SK-N-SH (cell line): ENCODE data around the gene STT3A. TPM values are rescaled to one million over a fixed set of nuclear protein-coding genes. Genes with fewer than 3 reads are reported as not detected.

Experiments
- CTCF ChIA-PET: fragments of 300-600, 350-600 bp; formaldehyde crosslinking; extraction: SDS; loops from one replicate; lab custom pipeline; 2021; lab: Yijun Ruan, JAX
- POLR2A ChIA-PET: fragments of 350-600 bp; sonication (Branson Sonifier 250); formaldehyde crosslinking; extraction: SDS; loops from one replicate; lab custom pipeline; 2020; ENCODE audit warnings: antibody characterized with exemption, inconsistent platforms; lab: Yijun Ruan, JAX
- DNase-seq: peaks from one replicate; pipeline ENCODE4 v3.0.0; 2012
- H2AFZ ChIP-seq: fragments of 200-600 bp; sonication (generic); 2 replicates; pipeline ENCODE4 v1.8.1; 2016; ENCODE audit warnings: antibody characterized with exemption, mild to moderate bottlenecking, low read depth
- H3F3A ChIP-seq: fragments of 200-600 bp; sonication (generic); replicated peaks from 2 replicates; pipeline ENCODE3; 2016; ENCODE audit warnings: antibody characterized with exemption, mild to moderate bottlenecking; ENCODE audit not compliant: insufficient read depth
- H3K27ac ChIP-seq, 2 experiments: fragments of 200-500 bp in 1 of 2; fragments of 200-600 bp in 1 of 2; sonication (Bioruptor generic) in 1 of 2; sonication (generic), shearing (Covaris generic) in 1 of 2; 2 replicates each; pipeline versions ENCODE4 v1.5.1 to v1.6.1; 2014 to 2016; ENCODE audit warnings: low read depth in 2 of 2, inconsistent platforms in 1 of 2, low read length in 1 of 2, mild to moderate bottlenecking in 1 of 2, mixed read lengths in 1 of 2
- H3K27me3 ChIP-seq: fragments of 200-600 bp; sonication (generic), shearing (Covaris generic); 2 replicates; pipeline ENCODE4 v1.6.1; 2016; ENCODE audit warnings: mixed run types; ENCODE audit not compliant: insufficient read depth
- H3K36me3 ChIP-seq, 2 experiments: fragments of 200-500 bp in 1 of 2; fragments of 200-600 bp in 1 of 2; sonication (Bioruptor generic) in 1 of 2; sonication (generic) in 1 of 2; replicated peaks in 1 of 2; 2 replicates each; pipeline versions ENCODE3 to v1.5.1; 2014 to 2016; ENCODE audit warnings: low read length in 1 of 2, mild to moderate bottlenecking in 1 of 2; ENCODE audit not compliant: insufficient read depth in 2 of 2, control insufficient read depth in 1 of 2
- H3K4me1 ChIP-seq, 2 experiments: fragments of 200-500 bp in 1 of 2; fragments of 200-600 bp in 1 of 2; sonication (Bioruptor generic) in 1 of 2; sonication (generic), shearing (Covaris generic) in 1 of 2; 2 replicates each; pipeline versions ENCODE4 v1.5.1 to v1.6.1; 2014 to 2016; ENCODE audit warnings: low read depth in 1 of 2, low read length in 1 of 2, mixed run types in 1 of 2; ENCODE audit not compliant: insufficient read depth in 2 of 2, control insufficient read depth in 1 of 2
- H3K4me2 ChIP-seq: fragments of 200-600 bp; sonication (generic), shearing (Covaris generic); 2 replicates; pipeline ENCODE4 v1.6.1; 2017; ENCODE audit warnings: mixed run types
- H3K4me3 ChIP-seq, 2 experiments: fragments of 200-500 bp in 1 of 2; fragments of 200-600 bp in 1 of 2; sonication (Bioruptor generic) in 1 of 2; sonication (generic), shearing (Covaris generic) in 1 of 2; 2 replicates each; pipeline versions ENCODE4 v1.5.1 to v1.8.1; 2014 to 2016; ENCODE audit warnings: low read depth in 2 of 2, inconsistent platforms in 1 of 2, low read length in 1 of 2, mild to moderate bottlenecking in 1 of 2, mixed read lengths in 1 of 2, moderate library complexity in 1 of 2
- H3K79me2 ChIP-seq: fragments of 200-600 bp; sonication (generic); 2 replicates; pipeline ENCODE4 v1.8.1; 2017; ENCODE audit warnings: mild to moderate bottlenecking; ENCODE audit not compliant: insufficient read depth
- H3K9ac ChIP-seq: fragments of 200-600 bp; sonication (generic); 2 replicates; pipeline ENCODE4 v1.6.1; 2017; ENCODE audit warnings: mixed run types
- H3K9me2 ChIP-seq: fragments of 200-600 bp; sonication (generic); 2 replicates; pipeline ENCODE4 v1.6.1; 2017; ENCODE audit warnings: mixed run types
- H3K9me3 ChIP-seq: fragments of 200-600 bp; sonication (generic); 2 replicates; pipeline ENCODE4 v1.6.1; 2017; ENCODE audit warnings: mixed run types, mild to moderate bottlenecking, moderate library complexity
- H4K20me1 ChIP-seq: fragments of 200-600 bp; sonication (generic); 2 replicates; pipeline ENCODE4 v1.6.1; 2017; ENCODE audit warnings: mild to moderate bottlenecking, mixed run types; ENCODE audit not compliant: insufficient read depth
- CHD2 ChIP-seq: fragments of 150-350 bp; IDR thresholded peaks from 2 replicates; pipeline ENCODE4 v1.6.1; 2018; ENCODE audit warnings: low read length; ENCODE audit not compliant: partially characterized antibody
- CTCF ChIP-seq: fragments of 200-600 bp; sonication (generic); IDR thresholded peaks from 2 replicates; pipeline ENCODE4 v1.6.1; 2017; ENCODE audit warnings: antibody characterized with exemption, mild to moderate bottlenecking, moderate library complexity
- ELF1 ChIP-seq: IDR thresholded peaks from 2 replicates; pipeline ENCODE4 v1.4.0; 2012
- EP300 ChIP-seq, 2 experiments: IDR thresholded peaks; 2 replicates each; pipeline versions ENCODE4 v1.4.0 to v1.6.1; 2012; ENCODE audit warnings: borderline replicate concordance in 1 of 2, low read depth in 1 of 2, low read length in 1 of 2
- EZH2phosphoT487 ChIP-seq: fragments of 200-600 bp; sonication (generic); IDR thresholded peaks from 2 replicates; pipeline ENCODE4 v1.6.1; 2017; ENCODE audit warnings: low read depth, mixed run types, mild to moderate bottlenecking, antibody characterized with exemption, moderate library complexity, borderline replicate concordance
- FOSL2 ChIP-seq: IDR thresholded peaks from 2 replicates; pipeline ENCODE4 v1.4.0; 2012; ENCODE audit warnings: low read depth, mild to moderate bottlenecking, moderate library complexity, borderline replicate concordance
- FOXM1 ChIP-seq: IDR thresholded peaks from 2 replicates; pipeline ENCODE4 v1.4.0; 2012; ENCODE audit warnings: low read depth, mild to moderate bottlenecking
- GATA2 ChIP-seq: sonication (generic); formaldehyde crosslinking; IDR thresholded peaks from 2 replicates; pipeline ENCODE4 v1.5.0; 2020; ENCODE audit warnings: mild to moderate bottlenecking, missing genetic modification reagents
- MAX ChIP-seq: IDR thresholded peaks from 2 replicates; pipeline ENCODE4 v1.4.0; 2012; ENCODE audit warnings: low read depth
- MEF2A ChIP-seq: IDR thresholded peaks from 2 replicates; pipeline ENCODE4 v1.4.0; 2012; ENCODE audit warnings: low read depth, borderline replicate concordance
- NRF1 ChIP-seq: IDR thresholded peaks from 2 replicates; pipeline ENCODE4 v1.6.1; 2012; ENCODE audit warnings: low read depth, mild to moderate bottlenecking, low read length
- PBX3 ChIP-seq: IDR thresholded peaks from 2 replicates; pipeline ENCODE4; 2012
- RCOR1 ChIP-seq: fragments of 150-350 bp; IDR thresholded peaks from 2 replicates; pipeline ENCODE4 v1.6.1; 2017; ENCODE audit warnings: antibody characterized with exemption, low read length
- RXRA ChIP-seq: IDR thresholded peaks from 2 replicates; pipeline ENCODE4 v1.4.0; 2012; ENCODE audit warnings: low read depth, mild to moderate bottlenecking, borderline replicate concordance
- SMC3 ChIP-seq: IDR thresholded peaks from 2 replicates; pipeline ENCODE4 v1.6.1; 2012; ENCODE audit warnings: low read depth, low read length, improper control_type of control experiment
- YY1 ChIP-seq: IDR thresholded peaks from 2 replicates; pipeline ENCODE4 v1.4.0; 2012; ENCODE audit warnings: low read depth, mild to moderate bottlenecking
- WGBS: methylation state at CpG from one replicate; pipeline ENCODE4 v1.1.6; 2017; ENCODE audit warnings: low lambda C conversion rate; 5-methylcytosine and 5-hydroxymethylcytosine counted together
- polyA plus RNA-seq, 3 experiments: library from polyadenylated mRNA; depleted of rRNA; stranded (reverse); fragments of >200 nt; gene quantifications; 2 replicates each; pipeline ENCODE4 v1.2.3, GENCODE V29; 2012
- TF ChIP-seq, protein P1 (sequence below): IDR thresholded peaks from 2 replicates; pipeline ENCODE4 v1.4.0; 2012; ENCODE audit warnings: low read depth, borderline replicate concordance
- TF ChIP-seq, protein P2 (sequence below): fragments of 150-350 bp; IDR thresholded peaks from 2 replicates; pipeline ENCODE4 v1.6.1; 2016; ENCODE audit warnings: mild to moderate bottlenecking, low read depth, low read length
- TF ChIP-seq, protein P3 (sequence below): IDR thresholded peaks from 2 replicates; pipeline ENCODE4 v1.6.1; 2012; ENCODE audit warnings: mild to moderate bottlenecking, low read depth, low read length, moderate library complexity

Gene STT3A
- polyA plus RNA-seq, 1 of the 3 experiments (the other 2 are of a cell fraction): 101 TPM

- ChIA-PET CTCF (no interaction called here), POLR2A (no interaction called here)
- Histone ChIP-seq H2AFZ (no peak overlapping the region), H3K27me3 (no peaks in the 10 kb centered on the region), H3K9ac (no peak overlapping the region), H3K4me3 (no peak overlapping the region), H3K9me2 (no peaks in the 10 kb centered on the region), H3K4me1 (no peaks in the 10 kb centered on the region), H3K79me2 (peaks cover 20% of the 10 kb centered on the region; the same call in 1 of the 2 replicates), H3K9me3 (no peaks in the 10 kb centered on the region), H4K20me1 (no peaks in the 10 kb centered on the region), H3K36me3 (peaks cover 43 to 48% of the 10 kb centered on the region in 2 experiments), H3K27ac (no peak overlapping the region), H3F3A (peaks cover 3% of the 10 kb centered on the region), H3K4me2 (no peak overlapping the region)
- WGBS: 94% methylated on average over 3 of the region's 3 CpGs
- TF ChIP-seq EZH2phosphoT487: no peak
- TF ChIP-seq FOSL2: no peak
- no peak for TF ChIP-seq SMC3
- TF ChIP-seq RXRA: no peak
- no peak for TF ChIP-seq FOXM1
- TF ChIP-seq, protein P1, sequence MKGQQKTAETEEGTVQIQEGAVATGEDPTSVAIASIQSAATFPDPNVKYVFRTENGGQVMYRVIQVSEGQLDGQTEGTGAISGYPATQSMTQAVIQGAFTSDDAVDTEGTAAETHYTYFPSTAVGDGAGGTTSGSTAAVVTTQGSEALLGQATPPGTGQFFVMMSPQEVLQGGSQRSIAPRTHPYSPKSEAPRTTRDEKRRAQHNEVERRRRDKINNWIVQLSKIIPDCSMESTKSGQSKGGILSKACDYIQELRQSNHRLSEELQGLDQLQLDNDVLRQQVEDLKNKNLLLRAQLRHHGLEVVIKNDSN: no peak
- TF ChIP-seq ELF1: no peak
- no peak for TF ChIP-seq YY1
- TF ChIP-seq, protein P2, sequence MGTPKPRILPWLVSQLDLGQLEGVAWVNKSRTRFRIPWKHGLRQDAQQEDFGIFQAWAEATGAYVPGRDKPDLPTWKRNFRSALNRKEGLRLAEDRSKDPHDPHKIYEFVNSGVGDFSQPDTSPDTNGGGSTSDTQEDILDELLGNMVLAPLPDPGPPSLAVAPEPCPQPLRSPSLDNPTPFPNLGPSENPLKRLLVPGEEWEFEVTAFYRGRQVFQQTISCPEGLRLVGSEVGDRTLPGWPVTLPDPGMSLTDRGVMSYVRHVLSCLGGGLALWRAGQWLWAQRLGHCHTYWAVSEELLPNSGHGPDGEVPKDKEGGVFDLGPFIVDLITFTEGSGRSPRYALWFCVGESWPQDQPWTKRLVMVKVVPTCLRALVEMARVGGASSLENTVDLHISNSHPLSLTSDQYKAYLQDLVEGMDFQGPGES: no peak
- TF ChIP-seq MEF2A: no peak
- no peak for TF ChIP-seq CHD2
- TF ChIP-seq NRF1: no peak
- DNase-seq: no peak
These were observed 53.2 kb downstream of the STT3A start for GRCh38 chr11:125645871-125646270.

DNA sequence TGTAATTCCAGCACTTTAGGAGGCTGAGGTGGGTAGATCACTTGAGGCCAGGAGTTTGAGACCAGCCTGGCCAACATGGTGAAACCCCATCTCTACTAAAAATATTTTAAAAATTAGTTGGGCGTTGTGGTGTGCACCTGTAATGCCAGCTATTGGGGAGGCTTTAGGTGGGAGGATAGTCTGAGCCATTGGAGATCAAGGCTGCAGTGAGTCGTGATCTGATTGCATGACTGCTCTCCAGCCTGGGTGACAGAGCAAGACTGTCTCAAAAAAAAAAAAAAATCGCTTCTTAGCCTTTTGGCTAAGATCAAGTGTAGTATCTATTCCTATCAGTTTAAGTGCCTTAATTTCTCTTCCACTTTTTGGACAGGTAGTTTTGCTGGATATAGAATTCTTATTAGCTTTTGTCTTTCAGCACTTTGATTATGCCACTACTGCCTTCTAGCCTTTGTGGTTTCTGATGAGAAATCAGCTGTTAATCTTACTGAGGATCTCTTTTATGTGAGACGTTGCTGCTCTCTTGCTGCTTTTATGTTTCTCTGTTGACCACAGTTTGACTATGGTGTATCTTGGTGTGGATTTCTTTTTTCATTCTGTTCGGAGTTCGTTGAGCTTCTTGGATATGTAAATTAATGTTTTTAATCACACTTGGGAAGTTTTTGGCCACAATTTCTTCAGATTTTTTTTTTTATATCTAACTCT is 57.0 kb downstream of the STT3A start:
- Histone ChIP-seq H3F3A (no peaks in the 10 kb centered on the region), H3K9me2 (no peaks in the 10 kb centered on the region), H3K4me1 (no peaks in the 10 kb centered on the region), H3K36me3 (peaks cover 25 to 57% of the 10 kb centered on the region in 2 experiments), H2AFZ (no peak overlapping the region), H3K27ac (no peak overlapping the region), H3K4me2 (no peak overlapping the region), H3K79me2 (peaks cover 30% of the 10 kb centered on the region; the same call in 1 of the 2 replicates), H4K20me1 (no peaks in the 10 kb centered on the region), H3K4me3 (no peak overlapping the region), H3K9ac (no peak overlapping the region), H3K9me3 (no peaks in the 10 kb centered on the region), H3K27me3 (no peaks in the 10 kb centered on the region)
- CTCF ChIA-PET: interaction anchor here (0.7 kb wide), 1 partner anchor 1401 kb away, joined by 3 read pairs; no protein-coding TSS in a partner anchor
- whole genome bisulfite sequencing: 90% methylated on average over 6 of the region's 6 CpGs
- POLR2A ChIA-PET: no interaction called here
- no peak for DNase-seq
- TF ChIP-seq CTCF (no peak), MAX (no peak), CHD2 (no peak), GATA2 (no peak), EP300 (IDR thresholded peaks at IDR 0.05; ENCODE audit: borderline replicate concordance in 1 of 2, low read depth in 1 of 2, low read length in 1 of 2) (no peak), RCOR1 (no peak), PBX3 (no peak)
- TF ChIP-seq, protein P3, sequence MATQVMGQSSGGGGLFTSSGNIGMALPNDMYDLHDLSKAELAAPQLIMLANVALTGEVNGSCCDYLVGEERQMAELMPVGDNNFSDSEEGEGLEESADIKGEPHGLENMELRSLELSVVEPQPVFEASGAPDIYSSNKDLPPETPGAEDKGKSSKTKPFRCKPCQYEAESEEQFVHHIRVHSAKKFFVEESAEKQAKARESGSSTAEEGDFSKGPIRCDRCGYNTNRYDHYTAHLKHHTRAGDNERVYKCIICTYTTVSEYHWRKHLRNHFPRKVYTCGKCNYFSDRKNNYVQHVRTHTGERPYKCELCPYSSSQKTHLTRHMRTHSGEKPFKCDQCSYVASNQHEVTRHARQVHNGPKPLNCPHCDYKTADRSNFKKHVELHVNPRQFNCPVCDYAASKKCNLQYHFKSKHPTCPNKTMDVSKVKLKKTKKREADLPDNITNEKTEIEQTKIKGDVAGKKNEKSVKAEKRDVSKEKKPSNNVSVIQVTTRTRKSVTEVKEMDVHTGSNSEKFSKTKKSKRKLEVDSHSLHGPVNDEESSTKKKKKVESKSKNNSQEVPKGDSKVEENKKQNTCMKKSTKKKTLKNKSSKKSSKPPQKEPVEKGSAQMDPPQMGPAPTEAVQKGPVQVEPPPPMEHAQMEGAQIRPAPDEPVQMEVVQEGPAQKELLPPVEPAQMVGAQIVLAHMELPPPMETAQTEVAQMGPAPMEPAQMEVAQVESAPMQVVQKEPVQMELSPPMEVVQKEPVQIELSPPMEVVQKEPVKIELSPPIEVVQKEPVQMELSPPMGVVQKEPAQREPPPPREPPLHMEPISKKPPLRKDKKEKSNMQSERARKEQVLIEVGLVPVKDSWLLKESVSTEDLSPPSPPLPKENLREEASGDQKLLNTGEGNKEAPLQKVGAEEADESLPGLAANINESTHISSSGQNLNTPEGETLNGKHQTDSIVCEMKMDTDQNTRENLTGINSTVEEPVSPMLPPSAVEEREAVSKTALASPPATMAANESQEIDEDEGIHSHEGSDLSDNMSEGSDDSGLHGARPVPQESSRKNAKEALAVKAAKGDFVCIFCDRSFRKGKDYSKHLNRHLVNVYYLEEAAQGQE: no peak
